ENCODE results near the gene NHERF1. TPM values are rescaled to one million over a fixed set of nuclear protein-coding genes. Genes with fewer than 3 reads are reported as not detected.

Gene NHERF1
- total and polyA plus RNA-seq, 2 of the 13 experiments (the other 11 are each of a cell fraction or from before 2014, with no cell fraction given): 169 to 269 TPM

DNA sequence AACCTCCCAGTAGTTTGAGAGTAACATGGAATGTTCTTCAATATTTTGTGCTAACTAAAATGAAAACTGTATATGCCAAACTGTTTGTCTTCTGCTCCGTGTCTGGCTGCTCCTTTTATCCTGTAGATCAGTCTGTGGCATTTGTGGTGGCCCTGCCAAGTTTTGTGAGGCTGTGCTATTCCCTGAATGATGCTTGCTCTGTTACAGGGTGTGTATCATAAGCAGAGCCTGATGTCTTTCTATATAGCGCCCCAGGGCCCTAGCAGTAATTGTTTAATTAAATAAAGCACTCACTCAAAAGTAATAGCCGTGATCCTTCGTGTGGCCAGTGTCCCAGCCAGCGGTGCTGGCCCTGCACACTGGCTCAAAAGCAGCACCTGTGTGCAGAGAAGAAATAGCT is 55.5 kb downstream of the NHERF1 start (continued):
- TF ChIP-seq, protein P1, sequence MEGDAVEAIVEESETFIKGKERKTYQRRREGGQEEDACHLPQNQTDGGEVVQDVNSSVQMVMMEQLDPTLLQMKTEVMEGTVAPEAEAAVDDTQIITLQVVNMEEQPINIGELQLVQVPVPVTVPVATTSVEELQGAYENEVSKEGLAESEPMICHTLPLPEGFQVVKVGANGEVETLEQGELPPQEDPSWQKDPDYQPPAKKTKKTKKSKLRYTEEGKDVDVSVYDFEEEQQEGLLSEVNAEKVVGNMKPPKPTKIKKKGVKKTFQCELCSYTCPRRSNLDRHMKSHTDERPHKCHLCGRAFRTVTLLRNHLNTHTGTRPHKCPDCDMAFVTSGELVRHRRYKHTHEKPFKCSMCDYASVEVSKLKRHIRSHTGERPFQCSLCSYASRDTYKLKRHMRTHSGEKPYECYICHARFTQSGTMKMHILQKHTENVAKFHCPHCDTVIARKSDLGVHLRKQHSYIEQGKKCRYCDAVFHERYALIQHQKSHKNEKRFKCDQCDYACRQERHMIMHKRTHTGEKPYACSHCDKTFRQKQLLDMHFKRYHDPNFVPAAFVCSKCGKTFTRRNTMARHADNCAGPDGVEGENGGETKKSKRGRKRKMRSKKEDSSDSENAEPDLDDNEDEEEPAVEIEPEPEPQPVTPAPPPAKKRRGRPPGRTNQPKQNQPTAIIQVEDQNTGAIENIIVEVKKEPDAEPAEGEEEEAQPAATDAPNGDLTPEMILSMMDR (CRISPR knock-in tag; IDR thresholded peaks at IDR 0.05): no peak
- TF ChIP-seq ERF (CRISPR knock-in tag; IDR thresholded peaks at IDR 0.05) (no peak), HCFC1 (IDR thresholded peaks at IDR 0.05; ENCODE audit: low read depth, low read length) (no peak), MTF1 (CRISPR knock-in tag; IDR thresholded peaks at IDR 0.05) (no peak)
- TF ChIP-seq, protein P2, sequence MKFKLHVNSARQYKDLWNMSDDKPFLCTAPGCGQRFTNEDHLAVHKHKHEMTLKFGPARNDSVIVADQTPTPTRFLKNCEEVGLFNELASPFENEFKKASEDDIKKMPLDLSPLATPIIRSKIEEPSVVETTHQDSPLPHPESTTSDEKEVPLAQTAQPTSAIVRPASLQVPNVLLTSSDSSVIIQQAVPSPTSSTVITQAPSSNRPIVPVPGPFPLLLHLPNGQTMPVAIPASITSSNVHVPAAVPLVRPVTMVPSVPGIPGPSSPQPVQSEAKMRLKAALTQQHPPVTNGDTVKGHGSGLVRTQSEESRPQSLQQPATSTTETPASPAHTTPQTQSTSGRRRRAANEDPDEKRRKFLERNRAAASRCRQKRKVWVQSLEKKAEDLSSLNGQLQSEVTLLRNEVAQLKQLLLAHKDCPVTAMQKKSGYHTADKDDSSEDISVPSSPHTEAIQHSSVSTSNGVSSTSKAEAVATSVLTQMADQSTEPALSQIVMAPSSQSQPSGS (CRISPR knock-in tag; IDR thresholded peaks at IDR 0.05): no peak

DNA sequence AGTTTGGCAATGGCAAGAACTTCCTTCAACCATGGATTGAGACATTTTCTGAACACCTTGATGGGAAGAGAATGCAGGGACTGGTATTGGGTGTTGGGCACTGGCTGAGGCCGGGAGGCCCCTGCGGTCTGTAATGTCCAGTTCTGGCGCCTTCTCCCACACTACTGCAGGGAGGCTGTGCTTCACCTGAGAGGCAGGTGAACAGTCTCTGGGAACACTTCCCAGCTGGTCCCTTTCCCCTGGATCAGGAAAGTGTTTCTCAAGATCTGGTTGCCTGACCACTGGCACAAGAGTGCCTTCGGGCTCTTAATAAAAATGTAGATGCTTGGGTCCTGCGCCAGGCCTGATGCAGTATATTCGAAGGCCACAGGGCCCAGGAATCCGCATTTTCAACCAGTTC is 56.3 kb downstream of the NHERF1 start:
- in situ Hi-C loops (cut with HindIII; ENCODE audit: extremely low pct_ligation_motif_present, low pct_unique_long_range_greater_than_20kb) (loop anchor here (5.0 kb wide), 1 partner anchor 148 kb away; no protein-coding TSS in a partner anchor), intact Hi-C loops (cut with micrococcal nuclease; ENCODE audit: unreplicated experiment) (no loop called here)
- 100% methylated on average over 6 of the region's 7 CpGs for WGBS (ENCODE audit: low lambda C conversion rate)
- peaks cover 11% of the 10 kb centered on the region for H3K4me1 ChIP-seq (ENCODE audit: insufficient read depth, low read length)
- H3K36me3 ChIP-seq (replicated peaks in 1 of 2; ENCODE audit: control insufficient read depth in 1 of 2, insufficient read depth in 2 of 2, low read length in 2 of 2): peaks cover 4 to 10% of the 10 kb centered on the region in 2 experiments; a peak in 3 of 5 replicates
- POLR2A ChIA-PET: no interaction called here
- DNase-seq (ENCODE audit: low spot score) (no peak), ATAC-seq (no peak), FAIRE-seq (no peak)
- no peak overlapping the region for H3K9ac ChIP-seq (ENCODE audit: insufficient read depth, low read depth, low read length)
- H3K9me3 ChIP-seq (ENCODE audit: low read length): no peaks in the 10 kb centered on the region
- CTCF ChIA-PET (ENCODE audit: low intra/inter-chr PET ratio, low total read pairs): no interaction called here
- TF ChIP-seq TBP (CRISPR knock-in tag; IDR thresholded peaks at IDR 0.05) (no peak), ZNF614 (CRISPR knock-in tag; IDR thresholded peaks at IDR 0.05; ENCODE audit: borderline replicate concordance) (no peak), ZBTB3 (CRISPR knock-in tag; IDR thresholded peaks at IDR 0.05; ENCODE audit: borderline replicate concordance, low read depth) (no peak), PHB2 (IDR thresholded peaks at IDR 0.05; ENCODE audit: partially characterized antibody) (no peak), THYN1 (CRISPR knock-in tag; IDR thresholded peaks at IDR 0.05; ENCODE audit: borderline replicate concordance, low read depth) (no peak), KLF11 (CRISPR knock-in tag; IDR thresholded peaks at IDR 0.05) (no peak), ZNF546 (CRISPR knock-in tag; conservative IDR thresholded peaks at IDR 0.05) (no peak), ZNF788 (CRISPR knock-in tag; IDR thresholded peaks at IDR 0.05; ENCODE audit: borderline replicate concordance) (no peak), ZMAT3 (CRISPR knock-in tag; conservative IDR thresholded peaks at IDR 0.05) (no peak), ZFP37 (CRISPR knock-in tag; IDR thresholded peaks at IDR 0.05; ENCODE audit: borderline replicate concordance) (no peak), ZFP90 (CRISPR knock-in tag; IDR thresholded peaks at IDR 0.05; ENCODE audit: borderline replicate concordance) (no peak), ZZZ3 (CRISPR knock-in tag; IDR thresholded peaks at IDR 0.05; ENCODE audit: borderline replicate concordance) (no peak), GABPB1 (CRISPR knock-in tag; IDR thresholded peaks at IDR 0.05) (no peak), ISL2 (CRISPR knock-in tag; IDR thresholded peaks at IDR 0.05) (no peak), ZFX (CRISPR knock-in tag; IDR thresholded peaks at IDR 0.05; ENCODE audit: low read depth) (no peak)
- TF ChIP-seq, protein P3, sequence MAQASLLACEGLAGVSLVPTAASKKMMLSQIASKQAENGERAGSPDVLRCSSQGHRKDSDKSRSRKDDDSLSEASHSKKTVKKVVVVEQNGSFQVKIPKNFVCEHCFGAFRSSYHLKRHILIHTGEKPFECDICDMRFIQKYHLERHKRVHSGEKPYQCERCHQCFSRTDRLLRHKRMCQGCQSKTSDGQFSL (CRISPR knock-in tag; IDR thresholded peaks at IDR 0.05): no peak
- H3K27ac ChIP-seq (ENCODE audit: extremely low read length, insufficient read depth, low read length): no peak overlapping the region
- no peak overlapping the region for H3K4me3 ChIP-seq (replicated peaks in 1 of 3; ENCODE audit: insufficient read depth in 1 of 3, low read depth in 2 of 3, low read length in 3 of 3)
- H3K4me2 ChIP-seq (ENCODE audit: low read depth, low read length): no peak overlapping the region
- BruUV-seq (replicated peaks): no TSS peak
- no peaks in the 10 kb centered on the region for H3K79me2 ChIP-seq (ENCODE audit: insufficient read depth, low read length)
- H2AFZ ChIP-seq (ENCODE audit: low read length): no peak overlapping the region
- no peaks in the 10 kb centered on the region for H4K20me1 ChIP-seq (ENCODE audit: insufficient read depth, low read length)
- H3K27me3 ChIP-seq (ENCODE audit: control insufficient read depth in 1 of 2, insufficient read depth in 2 of 2, low read length in 2 of 2): no peaks in the 10 kb centered on the region
